GM18858 (cell line): ENCODE measurements around the gene HUNK.
"Not testable (repeated sequence)": the region's sequence is repeated elsewhere in the genome, so short reads cannot be mapped to it uniquely, and the experiment has no call there.

Experiments used
- ATAC-seq: cut with Tn5 transposase; IDR thresholded peaks from one replicate; pipeline ENCODE4 v1.9.1; 2021; ENCODE audit not compliant: unreplicated experiment

Gene HUNK

GRCh38 chr21:31870472-31871193, 2.2 kb upstream of the HUNK start:
- no peak for ATAC-seq

GRCh38 chr21:31871371-31871770, 1.4 kb upstream of the HUNK start:
- ATAC-seq, result not testable (repeated sequence)

DNA sequence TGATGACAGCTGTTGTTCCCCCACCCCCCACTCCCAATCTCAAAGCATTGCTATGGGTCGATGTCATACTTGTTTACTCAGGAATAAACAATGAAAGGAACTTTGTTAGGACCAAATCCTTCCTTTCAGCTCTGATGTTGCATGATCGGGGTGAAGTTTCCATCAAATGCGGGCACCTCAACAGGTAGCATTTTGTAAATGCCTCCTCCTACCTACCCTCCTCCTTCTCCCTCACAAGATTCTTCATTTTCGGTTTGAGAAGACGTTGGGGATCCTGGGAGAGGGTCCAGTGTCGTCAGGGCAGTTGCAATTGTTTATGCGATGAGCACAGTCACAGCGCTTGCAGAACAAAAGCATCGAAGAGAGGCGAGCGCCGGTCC, 758 bp upstream of the HUNK start:
- ATAC-seq, result no peak

DNA sequence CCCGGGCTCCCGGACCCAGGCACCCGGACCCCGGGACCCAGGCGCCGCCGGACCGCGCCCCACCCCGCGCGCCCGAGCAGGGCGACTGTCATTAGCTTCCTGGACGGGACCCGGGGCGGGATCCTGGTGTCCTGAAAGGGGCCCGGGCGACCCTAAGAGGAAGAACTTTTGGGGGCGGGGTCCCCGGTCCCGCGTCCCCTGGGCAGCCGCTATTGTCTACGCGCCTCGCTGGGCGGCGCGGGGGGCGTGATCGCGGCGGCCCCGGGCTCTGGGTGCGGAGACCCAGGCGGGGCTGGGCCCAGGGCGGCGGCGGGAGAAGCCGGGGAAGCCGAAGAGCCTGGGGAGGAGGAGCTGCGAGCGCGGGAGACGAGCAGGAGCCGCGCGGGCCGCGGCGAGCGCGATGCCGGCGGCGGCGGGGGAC, 465 bp downstream of the HUNK start:
- no peak for ATAC-seq

- no peak for ATAC-seq
These were observed 1.1 kb downstream of the HUNK start for GRCh38 chr21:31873696-31874599.

- ATAC-seq, result no peak
These were observed 2.0 kb downstream of the HUNK start for GRCh38 chr21:31874812-31875212.

DNA sequence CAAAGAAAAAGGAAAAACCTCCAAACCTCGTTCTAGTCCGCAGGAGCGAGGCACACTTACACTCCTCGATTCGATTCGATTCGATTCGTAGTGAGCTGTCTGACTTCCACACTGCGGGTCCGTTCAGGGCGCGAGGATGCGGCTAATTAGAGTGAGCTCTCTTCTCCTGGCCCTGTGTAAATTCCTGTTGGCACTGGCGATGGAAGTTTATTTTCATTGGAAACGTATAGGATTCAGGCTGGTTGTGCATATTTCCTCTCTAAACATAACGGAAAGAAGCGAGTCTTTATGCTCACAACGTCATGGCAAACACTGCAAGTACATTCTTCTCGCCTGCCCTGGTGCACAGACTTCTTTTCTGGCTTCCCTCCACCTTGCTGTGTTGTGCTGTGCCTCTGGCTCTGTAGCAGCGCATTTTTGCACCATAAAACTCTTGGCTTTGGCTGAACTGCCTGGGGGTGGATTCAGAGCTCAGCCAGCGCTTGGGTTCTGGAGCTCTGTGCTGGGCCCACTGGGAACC, 2.7 kb downstream of the HUNK start:
- ATAC-seq, result no peak

- ATAC-seq, result no peak
These were observed 4.7 kb downstream of the HUNK start for GRCh38 chr21:31877463-31877957.

GRCh38 chr21:31878831-31879230, 6.0 kb downstream of the HUNK start:
- no peak for ATAC-seq

DNA sequence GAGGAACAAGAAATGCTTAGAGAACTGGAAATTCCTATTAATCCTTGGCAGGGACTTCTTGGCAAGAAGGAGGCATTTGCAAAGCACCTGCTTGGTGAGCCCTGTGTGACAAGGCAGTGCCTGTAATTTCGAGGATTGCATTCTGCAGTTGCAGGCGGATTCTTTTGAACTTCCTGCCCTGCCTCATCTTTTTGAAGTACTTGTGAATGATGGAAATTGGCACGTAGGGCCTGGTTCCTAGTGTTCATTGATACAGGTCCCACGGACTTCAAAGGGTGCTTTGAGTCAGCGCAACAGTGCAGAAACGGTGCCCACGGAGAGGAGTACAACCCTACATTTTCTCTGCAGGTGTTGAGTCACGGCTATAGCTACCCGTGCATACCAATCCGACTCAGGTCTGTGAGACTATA, 6.4 kb downstream of the HUNK start:
- no peak for ATAC-seq

- no peak for ATAC-seq
These were observed 7.1 kb downstream of the HUNK start for GRCh38 chr21:31879911-31880310.

DNA sequence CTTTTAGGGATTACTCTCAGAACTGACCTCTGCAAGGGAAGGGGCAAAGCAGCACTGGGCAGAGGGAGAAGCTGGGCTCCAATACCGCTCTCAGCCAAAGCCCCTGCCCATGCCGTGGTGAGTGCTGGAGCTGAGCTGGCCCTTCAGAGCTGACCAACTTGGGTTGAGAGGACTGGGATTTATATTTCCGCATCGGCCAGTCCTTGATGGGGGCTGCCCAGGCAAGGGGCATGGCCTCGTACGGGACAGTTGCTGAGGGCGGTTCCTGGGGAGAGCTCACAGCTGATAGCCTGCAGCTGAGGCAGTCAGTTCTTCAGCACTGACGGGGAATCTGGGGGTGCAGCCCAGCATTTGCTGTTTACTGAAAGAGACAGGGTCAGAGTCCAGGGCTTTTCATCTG, 8.0 kb downstream of the HUNK start:
- no peak for ATAC-seq

- ATAC-seq, result no peak
These were observed 9.9 kb downstream of the HUNK start for GRCh38 chr21:31882711-31883110.

DNA sequence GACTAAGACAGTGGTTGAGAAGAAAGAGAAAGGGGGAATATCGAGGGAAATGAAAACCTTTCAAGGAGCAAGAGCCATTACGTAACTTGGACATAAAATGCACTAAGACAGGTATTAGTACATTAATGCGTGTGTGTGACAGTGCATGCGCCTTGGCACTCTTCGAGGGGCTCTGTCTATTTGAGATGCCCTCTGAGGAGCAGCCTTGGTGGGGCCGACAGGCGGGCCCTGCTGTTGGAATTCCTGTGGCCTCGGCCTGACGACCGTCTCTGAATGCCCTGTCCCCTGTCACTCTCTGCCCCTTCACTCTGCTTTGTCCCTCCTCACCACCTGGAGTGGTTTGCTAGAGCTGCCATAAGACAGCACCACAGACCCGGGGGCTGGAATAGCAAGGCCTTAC, 12.3 kb downstream of the HUNK start:
- ATAC-seq, result no peak

DNA sequence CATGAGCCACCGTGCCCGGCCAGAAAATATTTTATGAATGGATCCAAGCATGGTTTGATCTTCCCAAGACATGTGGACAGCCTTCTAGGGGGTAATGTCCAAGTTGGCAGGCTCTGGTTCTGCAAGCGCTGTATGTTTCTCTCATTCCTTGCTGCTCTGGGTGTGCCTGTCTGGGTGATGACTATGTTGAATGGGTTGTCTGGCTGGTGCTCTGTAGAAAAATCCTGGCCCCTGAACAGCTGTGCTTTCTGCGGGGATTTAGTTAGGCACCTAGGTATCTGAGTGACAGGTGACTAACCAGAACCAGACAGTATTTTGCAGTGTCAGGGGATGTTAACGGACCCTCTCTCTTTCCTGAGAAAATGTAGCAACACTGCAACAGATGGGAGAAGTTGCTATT, 14.1 kb downstream of the HUNK start:
- no peak for ATAC-seq

- ATAC-seq, result no peak
These were observed 14.6 kb downstream of the HUNK start for GRCh38 chr21:31887391-31887841.

DNA sequence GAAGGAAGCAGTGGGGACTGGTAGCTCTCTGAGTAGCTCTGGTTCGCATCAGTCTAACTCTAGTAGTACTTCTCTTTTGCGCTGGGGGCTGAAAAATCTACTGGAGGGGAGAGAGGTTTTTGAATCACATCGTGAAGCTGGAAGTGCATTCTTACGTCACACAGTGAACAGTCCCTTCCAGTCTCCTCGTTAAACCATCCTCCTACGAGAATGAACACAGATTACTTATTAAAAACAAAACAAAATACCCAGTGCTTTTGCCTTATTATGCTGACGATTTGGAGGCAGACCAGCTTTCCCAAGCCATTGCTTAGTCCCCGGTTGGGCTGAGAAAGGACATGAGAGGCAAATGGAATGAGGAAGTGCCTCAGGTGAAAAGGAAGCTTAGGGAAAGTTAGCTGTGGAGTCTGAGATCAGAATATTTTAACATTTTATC, 16.1 kb downstream of the HUNK start:
- ATAC-seq, result no peak

DNA sequence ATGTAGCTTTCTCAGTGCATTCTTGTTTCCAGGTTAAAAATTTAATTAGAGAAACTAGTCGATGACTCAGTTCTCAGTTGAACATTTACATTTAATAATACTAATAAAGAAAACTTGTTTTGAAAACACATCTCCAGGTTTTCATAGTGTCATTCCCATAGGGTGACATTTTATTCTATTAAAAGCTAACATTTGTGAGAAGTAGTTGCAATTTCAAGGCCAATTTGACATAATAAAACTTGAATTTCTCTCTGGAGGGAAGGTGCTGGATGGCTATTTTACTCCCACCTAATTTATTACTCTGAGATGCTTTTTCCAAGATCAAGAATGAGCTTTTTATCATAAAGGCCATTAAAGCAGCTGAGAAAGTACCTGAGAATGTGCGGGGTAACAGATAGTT, 16.6 kb downstream of the HUNK start:
- no peak for ATAC-seq

GRCh38 chr21:31892686-31893085, 19.9 kb downstream of the HUNK start:
- ATAC-seq, result no peak

DNA sequence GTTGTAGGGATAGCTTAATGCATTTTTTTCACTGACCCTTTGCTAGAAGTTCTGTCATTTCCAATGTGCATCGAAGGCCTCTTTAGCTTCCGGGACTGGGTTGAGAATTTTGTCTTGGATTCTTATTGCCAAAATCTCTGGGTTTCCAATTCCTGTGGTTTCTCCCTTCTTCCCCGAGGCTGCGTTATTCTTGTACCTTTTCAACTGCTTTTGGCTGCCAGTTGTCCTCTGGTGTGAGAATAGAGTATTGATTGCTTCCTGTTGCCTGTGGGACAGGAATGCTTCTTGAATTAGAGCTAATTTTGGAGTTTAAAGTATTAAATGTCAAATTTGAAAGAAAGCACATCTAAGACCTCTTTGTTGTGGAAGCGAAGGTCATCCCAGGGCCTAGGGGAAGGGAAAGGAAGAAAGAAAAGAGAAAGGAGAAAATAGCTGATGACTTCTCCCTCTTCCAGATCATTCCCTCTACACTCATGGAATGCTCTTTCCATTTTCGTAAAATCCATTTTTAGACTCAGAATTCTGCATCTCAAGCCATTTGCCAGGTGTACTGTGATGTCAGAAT, 21.1 kb downstream of the HUNK start:
- no peak for ATAC-seq

GRCh38 chr21:31894457-31894856, 21.6 kb downstream of the HUNK start:
- ATAC-seq, result no peak
